Transverse colon (tissue), 4 donors: ENCODE results near the gene POLR3A.

Experiments used
- POLR2A ChIP-seq: fragments of 450-650 bp; IDR thresholded peaks from one replicate; pipeline ENCODE4 v1.6.1; 2016; ENCODE audit warnings: antibody characterized with exemption, mild to moderate bottlenecking, moderate library complexity
- POLR2AphosphoS5 ChIP-seq, 3 donors: sonication (generic); formaldehyde crosslinking; IDR thresholded peaks; one replicate each; pipeline ENCODE4 v1.6.1; 2016; ENCODE audit warnings: antibody characterized with exemption in 3 of 3
- TF ChIP-seq, protein P1 (sequence below), 5 experiments: fragments of 200-600 bp in 3 of 5; fragments of 450-650 bp in 2 of 5; sonication (generic) in 3 of 5; IDR thresholded peaks; 1 replicate in 2 of 5; 2 replicates in 3 of 5; pipeline ENCODE4 v1.5.1; 2016 to 2017; ENCODE audit warnings: antibody characterized with exemption in 5 of 5, inconsistent platforms in 3 of 5, mild to moderate bottlenecking in 2 of 5, moderate library complexity in 1 of 5

- TF ChIP-seq, protein P1, sequence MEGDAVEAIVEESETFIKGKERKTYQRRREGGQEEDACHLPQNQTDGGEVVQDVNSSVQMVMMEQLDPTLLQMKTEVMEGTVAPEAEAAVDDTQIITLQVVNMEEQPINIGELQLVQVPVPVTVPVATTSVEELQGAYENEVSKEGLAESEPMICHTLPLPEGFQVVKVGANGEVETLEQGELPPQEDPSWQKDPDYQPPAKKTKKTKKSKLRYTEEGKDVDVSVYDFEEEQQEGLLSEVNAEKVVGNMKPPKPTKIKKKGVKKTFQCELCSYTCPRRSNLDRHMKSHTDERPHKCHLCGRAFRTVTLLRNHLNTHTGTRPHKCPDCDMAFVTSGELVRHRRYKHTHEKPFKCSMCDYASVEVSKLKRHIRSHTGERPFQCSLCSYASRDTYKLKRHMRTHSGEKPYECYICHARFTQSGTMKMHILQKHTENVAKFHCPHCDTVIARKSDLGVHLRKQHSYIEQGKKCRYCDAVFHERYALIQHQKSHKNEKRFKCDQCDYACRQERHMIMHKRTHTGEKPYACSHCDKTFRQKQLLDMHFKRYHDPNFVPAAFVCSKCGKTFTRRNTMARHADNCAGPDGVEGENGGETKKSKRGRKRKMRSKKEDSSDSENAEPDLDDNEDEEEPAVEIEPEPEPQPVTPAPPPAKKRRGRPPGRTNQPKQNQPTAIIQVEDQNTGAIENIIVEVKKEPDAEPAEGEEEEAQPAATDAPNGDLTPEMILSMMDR (IDR thresholded peaks at IDR 0.05): no peak
- no peak for TF ChIP-seq POLR2A
- no peak for TF ChIP-seq POLR2AphosphoS5 (IDR thresholded peaks at IDR 0.05)
Measured at GRCh38 chr10:77919713-77920108, 109.6 kb downstream of the POLR3A start.
